Erythroblast (primary cell): ENCODE results near the gene PGM1.

Source experiments
- GATA1 ChIP-seq: IDR thresholded peaks from 2 replicates; pipeline ENCODE4 v1.6.1; 2011; ENCODE audit warnings: low read depth, mild to moderate bottlenecking, control low read depth, low read length, moderate library complexity
- POLR2A ChIP-seq: IDR thresholded peaks from 2 replicates; pipeline ENCODE4 v1.6.1; 2011; ENCODE audit warnings: mild to moderate bottlenecking, low read length

GRCh38 chr1:63682936-63683335 lies 89.7 kb downstream of the PGM1 start:
- TF ChIP-seq POLR2A (no peak), GATA1 (no peak)
